ENCODE results near the gene SNRPA. TPM values are rescaled to one million over a fixed set of nuclear protein-coding genes. Genes with fewer than 3 reads are reported as not detected.

The SNRPA gene
- total RNA-seq, 1 experiment from 2014 or later = 225 TPM

DNA sequence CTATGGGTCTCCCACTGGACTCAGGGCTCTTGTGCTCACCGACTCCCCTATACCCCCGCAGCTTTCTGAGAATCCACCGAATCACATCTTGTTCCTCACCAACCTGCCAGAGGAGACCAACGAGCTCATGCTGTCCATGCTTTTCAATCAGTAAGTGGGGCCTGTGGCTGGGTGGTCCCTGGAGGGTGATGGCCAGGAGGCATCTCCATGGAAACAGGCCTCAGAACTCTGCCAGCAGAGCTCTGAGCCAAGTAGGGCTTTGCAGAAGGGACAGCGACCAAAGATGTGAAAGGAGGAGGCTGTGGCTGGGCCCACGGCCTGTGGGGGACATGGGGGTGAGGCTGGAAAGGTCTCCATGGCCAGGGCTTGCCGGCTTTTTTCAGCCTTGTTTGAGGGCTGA lies 12.5 kb downstream of the SNRPA start:
- no CpG with 5 or more reads among the region's 7 CpGs for WGBS (ENCODE audit: extremely low coverage, insufficient read length, low lambda C conversion rate)
- peaks cover 61 to 85% (median 74%) of the 10 kb centered on the region in 3 experiments for H3K36me3 Mint-ChIP-seq (ENCODE audit: insufficient read depth in 1 of 3, low read depth in 3 of 3)
- no peaks in the 10 kb centered on the region for H3K27me3 Mint-ChIP-seq (ENCODE audit: low read depth)

More for the DNA sequence above, 12.5 kb downstream of the SNRPA start:
- Histone ChIP-seq H2BK20ac (ENCODE audit: low read depth, low read length, poor library complexity, severe bottlenecking) (no peak overlapping the region), H3K56ac (ENCODE audit: insufficient read length, low read depth, low read length) (no peak overlapping the region), H4K5ac (ENCODE audit: insufficient read length, low read depth, low read length) (no peak overlapping the region), H4K8ac (replicated peaks; ENCODE audit: insufficient read length, low read depth, low read length) (no peak overlapping the region), H3K4me1 (ENCODE audit: insufficient read depth, low read length) (no peaks in the 10 kb centered on the region), H3K27ac (ENCODE audit: insufficient read length, low read depth, low read length) (no peak overlapping the region), H2BK5ac (ENCODE audit: insufficient read length, low read length) (no peak overlapping the region), H3K79me1 (ENCODE audit: insufficient read depth, low read depth, low read length, poor library complexity, severe bottlenecking) (no peaks in the 10 kb centered on the region), H3K23ac (ENCODE audit: insufficient read length, low read depth, low read length) (no peak overlapping the region), H3K9ac (ENCODE audit: extremely low read depth, insufficient read length, low read length) (no peak overlapping the region), H3K4ac (ENCODE audit: low read depth, low read length) (no peak overlapping the region), H4K91ac (ENCODE audit: insufficient read length, low read depth, low read length) (no peak overlapping the region), H3K79me2 (ENCODE audit: insufficient read depth, low read length) (no peaks in the 10 kb centered on the region), H2BK12ac (ENCODE audit: insufficient read length, low read depth, low read length) (no peak overlapping the region), H3K9me3 (ENCODE audit: control insufficient read depth, low read depth, low read length) (no peaks in the 10 kb centered on the region), H3K14ac (ENCODE audit: insufficient read depth, low read length) (no peak overlapping the region), H2AK5ac (ENCODE audit: insufficient read length, low read length) (no peak overlapping the region), H3K4me2 (ENCODE audit: insufficient read depth, insufficient read length, low read length) (no peak overlapping the region), H4K20me1 (ENCODE audit: control insufficient read depth, insufficient read depth, insufficient read length) (no peaks in the 10 kb centered on the region), H3K18ac (ENCODE audit: insufficient read length, low read depth, low read length) (no peak overlapping the region), H2BK15ac (ENCODE audit: low read depth, low read length) (no peak overlapping the region), H2BK120ac (ENCODE audit: low read depth, low read length, poor library complexity, severe bottlenecking) (no peak overlapping the region), H3T11ph (ENCODE audit: low read length) (no peak overlapping the region), H2AFZ (ENCODE audit: low read length) (no peak overlapping the region), H3K27me3 (ENCODE audit: insufficient read depth, low read length) (no peaks in the 10 kb centered on the region), H3K23me2 (ENCODE audit: insufficient read length, low read depth, low read length, poor library complexity, severe bottlenecking) (no peaks in the 10 kb centered on the region)
- no peaks in the 10 kb centered on the region for H3K9me3 Mint-ChIP-seq
- DNase-seq = no peak
- H3K4me1 Mint-ChIP-seq = no peaks in the 10 kb centered on the region
- peak overlapping the region in 1 of 3 experiments; percentile 53; a peak in 1 of 7 replicates for H3K27ac Mint-ChIP-seq
- H3K4me3 Mint-ChIP-seq = no peak overlapping the region
- TF ChIP-seq, protein P1, sequence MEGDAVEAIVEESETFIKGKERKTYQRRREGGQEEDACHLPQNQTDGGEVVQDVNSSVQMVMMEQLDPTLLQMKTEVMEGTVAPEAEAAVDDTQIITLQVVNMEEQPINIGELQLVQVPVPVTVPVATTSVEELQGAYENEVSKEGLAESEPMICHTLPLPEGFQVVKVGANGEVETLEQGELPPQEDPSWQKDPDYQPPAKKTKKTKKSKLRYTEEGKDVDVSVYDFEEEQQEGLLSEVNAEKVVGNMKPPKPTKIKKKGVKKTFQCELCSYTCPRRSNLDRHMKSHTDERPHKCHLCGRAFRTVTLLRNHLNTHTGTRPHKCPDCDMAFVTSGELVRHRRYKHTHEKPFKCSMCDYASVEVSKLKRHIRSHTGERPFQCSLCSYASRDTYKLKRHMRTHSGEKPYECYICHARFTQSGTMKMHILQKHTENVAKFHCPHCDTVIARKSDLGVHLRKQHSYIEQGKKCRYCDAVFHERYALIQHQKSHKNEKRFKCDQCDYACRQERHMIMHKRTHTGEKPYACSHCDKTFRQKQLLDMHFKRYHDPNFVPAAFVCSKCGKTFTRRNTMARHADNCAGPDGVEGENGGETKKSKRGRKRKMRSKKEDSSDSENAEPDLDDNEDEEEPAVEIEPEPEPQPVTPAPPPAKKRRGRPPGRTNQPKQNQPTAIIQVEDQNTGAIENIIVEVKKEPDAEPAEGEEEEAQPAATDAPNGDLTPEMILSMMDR (conservative IDR thresholded peaks at IDR 0.05) = no peak
